Keratinocyte (primary cell): ENCODE measurements around the gene SLC27A2. TPM values are rescaled to one million over a fixed set of nuclear protein-coding genes. Genes with fewer than 3 reads are reported as not detected.

Source experiments
- DNase-seq: peaks from one replicate; pipeline ENCODE4 v3.0.0-alpha.2; 2011; ENCODE audit warnings: low read depth, missing footprints, low spot score
- FAIRE-seq: peaks from 2 replicates; lab custom pipeline; 2011; peaks lifted over from hg19 to GRCh38; lab: Jason Lieb, UNC
- H2AFZ ChIP-seq: 2 replicates; pipeline ENCODE4 v1.6.0; 2012; ENCODE audit warnings: low read length, control low read depth, inconsistent platforms; ENCODE audit not compliant: control insufficient read depth
- H3K27ac ChIP-seq: 2 replicates; pipeline ENCODE4 v1.5.1; 2011; ENCODE audit warnings: low read length; ENCODE audit not compliant: control insufficient read depth, insufficient read depth
- H3K27me3 ChIP-seq: 3 replicates; pipeline ENCODE4 v1.6.0; 2011; ENCODE audit warnings: low read length; ENCODE audit not compliant: control insufficient read depth, insufficient read depth; ENCODE audit errors: extremely low read depth
- H3K36me3 ChIP-seq, 2 experiments: 2 replicates in 1 of 2; 3 replicates in 1 of 2; pipeline ENCODE4 v1.5.1; 2011; ENCODE audit warnings: low read length in 2 of 2, mild to moderate bottlenecking in 1 of 2; ENCODE audit not compliant: control insufficient read depth in 2 of 2, insufficient read depth in 2 of 2; ENCODE audit errors: extremely low read depth in 1 of 2
- H3K4me1 ChIP-seq: 3 replicates; pipeline ENCODE4 v1.5.1; 2011; ENCODE audit warnings: low read length; ENCODE audit not compliant: control insufficient read depth, insufficient read depth; ENCODE audit errors: extremely low read depth
- H3K4me2 ChIP-seq: 3 replicates; pipeline ENCODE4 v1.6.0; 2011; ENCODE audit warnings: low read depth, low read length; ENCODE audit not compliant: control insufficient read depth, insufficient read depth; ENCODE audit errors: extremely low read depth
- H3K4me3 ChIP-seq, 3 experiments: fragments of 200-600 bp in 1 of 3; sonication (generic) in 1 of 3; 2 replicates in 2 of 3; 3 replicates in 1 of 3; pipeline ENCODE4 v1.5.1; 2011 to 2016; ENCODE audit warnings: low read length in 3 of 3, mild to moderate bottlenecking in 3 of 3, control low read depth in 2 of 3, inconsistent platforms in 1 of 3, low read depth in 1 of 3, mixed read lengths in 1 of 3, mixed run types in 1 of 3, moderate library complexity in 1 of 3; ENCODE audit not compliant: control insufficient read depth in 2 of 3, insufficient read depth in 2 of 3; ENCODE audit errors: extremely low read depth in 1 of 3
- H3K79me2 ChIP-seq: 2 replicates; pipeline ENCODE4 v1.6.0; 2012; ENCODE audit warnings: low read length; ENCODE audit not compliant: control insufficient read depth, insufficient read depth
- H3K9ac ChIP-seq: 3 replicates; pipeline ENCODE4 v1.6.0; 2011; ENCODE audit warnings: low read length; ENCODE audit not compliant: control insufficient read depth, insufficient read depth; ENCODE audit errors: extremely low read depth
- H3K9me1 ChIP-seq: 3 replicates; pipeline ENCODE4 v1.6.0; 2011; ENCODE audit warnings: low read length; ENCODE audit not compliant: control insufficient read depth, insufficient read depth; ENCODE audit errors: extremely low read depth
- H3K9me3 ChIP-seq: 2 replicates; pipeline ENCODE4 v1.5.1; 2012; ENCODE audit warnings: low read depth, low read length; ENCODE audit not compliant: control insufficient read depth
- H4K20me1 ChIP-seq: 3 replicates; pipeline ENCODE4 v1.6.0; 2011; ENCODE audit warnings: low read length; ENCODE audit not compliant: control insufficient read depth, insufficient read depth; ENCODE audit errors: extremely low read depth
- EZH2 ChIP-seq: IDR thresholded peaks from one replicate; pipeline ENCODE4 v1.6.1; 2012; ENCODE audit warnings: inconsistent platforms, mild to moderate bottlenecking, low read length, moderate library complexity
- dilution Hi-C: fragments of 300-500 bp; cut with MboI; formaldehyde crosslinking; loops from one replicate; pipeline ENCODE4 v1.7.0; 2020; ENCODE audit warnings: low sequenced_read_pairs; ENCODE audit not compliant: extremely low pct_ligation_motif_present
- polyA plus RNA-seq, 5 experiments: library from polyadenylated mRNA; depleted of rRNA in 3 of 5; stranded (reverse) in 3 of 5; stranded (forward) in 1 of 5; unstranded in 1 of 5; fragments of >200 nt; gene quantifications; 1 replicate in 1 of 5; 2 replicates in 3 of 5; 3 replicates in 1 of 5; pipeline versions ENCODE4 v1.2.1 to v1.2.3, GENCODE V29; 2011 to 2012; ENCODE audit warnings: missing spikeins in 2 of 5, low read depth in 1 of 5, low replicate concordance in 1 of 5
- TF ChIP-seq, protein P1 (sequence below), 3 experiments: IDR thresholded peaks in 1 of 3; conservative IDR thresholded peaks in 1 of 3; optimal IDR thresholded peaks in 1 of 3; 2 replicates in 2 of 3; 3 replicates in 1 of 3; pipeline versions ENCODE3 to v1.5.1; 2011; ENCODE audit warnings: low read length in 3 of 3, mild to moderate bottlenecking in 3 of 3, moderate library complexity in 2 of 3, control low read depth in 1 of 3, inconsistent platforms in 1 of 3; ENCODE audit not compliant: insufficient read depth in 2 of 3; ENCODE audit errors: extremely low read depth in 1 of 3

Gene SLC27A2
- polyA plus RNA-seq, 1 donor (not counting 4 experiments of a cell fraction or from before 2014, with no cell fraction given) = 0.34 TPM

- Histone ChIP-seq H3K4me3 (no peak overlapping the region), H3K36me3 (no peaks in the 10 kb centered on the region), H3K79me2 (no peaks in the 10 kb centered on the region), H2AFZ (no peak overlapping the region), H3K4me1 (no peaks in the 10 kb centered on the region), H3K4me2 (no peak overlapping the region), H3K27ac (no peak overlapping the region), H3K27me3 (peaks cover 3% of the 10 kb centered on the region), H3K9me3 (no peaks in the 10 kb centered on the region), H3K9me1 (no peaks in the 10 kb centered on the region), H3K9ac (no peak overlapping the region), H4K20me1 (no peaks in the 10 kb centered on the region)
- DNase-seq (no peak), FAIRE-seq (no peak)
- TF ChIP-seq, protein P1, sequence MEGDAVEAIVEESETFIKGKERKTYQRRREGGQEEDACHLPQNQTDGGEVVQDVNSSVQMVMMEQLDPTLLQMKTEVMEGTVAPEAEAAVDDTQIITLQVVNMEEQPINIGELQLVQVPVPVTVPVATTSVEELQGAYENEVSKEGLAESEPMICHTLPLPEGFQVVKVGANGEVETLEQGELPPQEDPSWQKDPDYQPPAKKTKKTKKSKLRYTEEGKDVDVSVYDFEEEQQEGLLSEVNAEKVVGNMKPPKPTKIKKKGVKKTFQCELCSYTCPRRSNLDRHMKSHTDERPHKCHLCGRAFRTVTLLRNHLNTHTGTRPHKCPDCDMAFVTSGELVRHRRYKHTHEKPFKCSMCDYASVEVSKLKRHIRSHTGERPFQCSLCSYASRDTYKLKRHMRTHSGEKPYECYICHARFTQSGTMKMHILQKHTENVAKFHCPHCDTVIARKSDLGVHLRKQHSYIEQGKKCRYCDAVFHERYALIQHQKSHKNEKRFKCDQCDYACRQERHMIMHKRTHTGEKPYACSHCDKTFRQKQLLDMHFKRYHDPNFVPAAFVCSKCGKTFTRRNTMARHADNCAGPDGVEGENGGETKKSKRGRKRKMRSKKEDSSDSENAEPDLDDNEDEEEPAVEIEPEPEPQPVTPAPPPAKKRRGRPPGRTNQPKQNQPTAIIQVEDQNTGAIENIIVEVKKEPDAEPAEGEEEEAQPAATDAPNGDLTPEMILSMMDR (optimal IDR thresholded peaks at IDR 0.05 in 1 of 3, IDR thresholded peaks at IDR 0.05 in 1 of 3, conservative IDR thresholded peaks at IDR 0.05 in 1 of 3; ENCODE audit: extremely low read depth in 1 of 3, insufficient read depth in 2 of 3, low read length in 3 of 3) = no peak
- no peak for TF ChIP-seq EZH2
- dilution Hi-C loops = no loop called here
Observed at GRCh38 chr15:50225057-50225456, 43.1 kb downstream of the SLC27A2 start.

DNA sequence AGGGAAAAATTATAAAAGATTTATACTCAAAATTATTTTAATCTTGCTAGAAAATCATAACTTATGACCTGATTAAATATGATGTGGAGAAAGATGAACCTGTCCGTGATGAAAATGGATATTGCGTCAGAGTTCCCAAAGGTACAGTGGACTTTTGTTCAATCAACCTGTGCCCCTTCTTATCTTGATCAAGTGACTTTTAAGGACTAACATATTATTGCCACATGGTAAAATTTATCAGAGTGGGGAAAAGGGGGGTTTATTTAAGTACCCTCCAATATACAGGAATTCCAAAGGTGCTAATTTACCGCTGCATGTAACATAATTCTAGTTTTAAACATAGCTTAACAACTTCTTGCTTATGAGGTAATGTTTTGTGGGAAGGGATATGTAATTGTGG lies 43.9 kb downstream of the SLC27A2 start:
- Histone ChIP-seq H3K4me1 (no peaks in the 10 kb centered on the region), H3K9ac (no peak overlapping the region), H2AFZ (no peak overlapping the region), H3K79me2 (no peaks in the 10 kb centered on the region), H4K20me1 (no peaks in the 10 kb centered on the region), H3K36me3 (no peaks in the 10 kb centered on the region), H3K4me3 (no peak overlapping the region), H3K9me3 (no peaks in the 10 kb centered on the region), H3K9me1 (no peaks in the 10 kb centered on the region), H3K27me3 (peaks cover 3% of the 10 kb centered on the region), H3K27ac (no peak overlapping the region), H3K4me2 (no peak overlapping the region)
- DNase-seq (no peak), FAIRE-seq (no peak)
- TF ChIP-seq EZH2 = no peak
- TF ChIP-seq, protein P1 (optimal IDR thresholded peaks at IDR 0.05 in 1 of 3, IDR thresholded peaks at IDR 0.05 in 1 of 3, conservative IDR thresholded peaks at IDR 0.05 in 1 of 3; ENCODE audit: extremely low read depth in 1 of 3, insufficient read depth in 2 of 3, low read length in 3 of 3) = no peak
- dilution Hi-C loops = no loop called here
